ENCODE data around the gene RNF169.

DNA sequence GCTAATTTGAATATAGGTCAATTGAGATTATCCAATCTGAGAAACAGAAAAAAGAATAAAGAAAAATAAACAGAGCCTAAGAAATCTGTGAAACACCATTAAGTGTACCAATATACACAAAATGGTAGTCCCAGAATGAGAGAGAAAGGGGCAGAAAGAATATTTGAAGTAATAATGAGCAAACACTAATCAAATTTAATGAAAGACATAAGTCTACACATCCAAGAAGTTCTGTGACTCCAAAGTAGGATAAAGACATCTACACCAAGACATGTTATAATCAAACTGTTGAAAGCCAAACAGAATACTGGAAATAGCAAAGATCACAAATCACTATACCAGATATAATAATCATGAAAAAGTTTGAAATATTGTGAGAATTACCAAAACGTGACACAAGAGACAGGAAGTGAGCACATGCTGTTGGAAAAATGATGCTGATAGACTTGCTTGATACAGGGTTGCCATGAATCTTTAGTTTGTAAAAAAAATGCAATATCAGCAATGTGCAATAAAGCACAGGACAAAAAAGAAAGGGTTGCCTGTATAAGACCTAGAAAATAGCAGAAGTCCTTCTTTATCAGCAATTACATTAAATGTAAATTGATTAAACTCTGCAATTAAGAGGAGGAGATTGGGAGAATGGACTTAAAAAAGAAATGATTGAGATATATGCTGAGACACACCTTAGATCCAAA is 75.8 kb downstream of the RNF169 start:
- TF ChIP-seq POLR2A (IDR thresholded peaks at IDR 0.05): no peak
- no peak for TF ChIP-seq CTCF (IDR thresholded peaks at IDR 0.05)
